GM12878 (cell line): ENCODE measurements around the gene CCDC54. TPM values are rescaled to one million over a fixed set of nuclear protein-coding genes. Genes with fewer than 3 reads are reported as not detected.

Experiments used
- ATAC-seq: fragments of 200-7000 bp; cut with Tn5 transposase; 3 replicates; pipeline ENCODE4 v1.9.1; 2020; ENCODE audit warnings: mild to moderate bottlenecking, moderate library complexity
- BruUV-seq: library from RNA; stranded (reverse); fragments of 400-500 nt; replicated peaks from 2 replicates; lab custom pipeline; 2021; lab: Mats Ljungman, UMichigan
- CTCF ChIA-PET: fragments of 300-600 bp; sonication (Branson Sonifier 250); formaldehyde crosslinking; extraction: SDS; loops from one replicate; lab custom pipeline; 2021; ENCODE audit warnings: inconsistent platforms; lab: Yijun Ruan, JAX
- POLR2A ChIA-PET: fragments of 350-600 bp; formaldehyde crosslinking; extraction: SDS; loops from one replicate; lab custom pipeline; 2021; ENCODE audit warnings: inconsistent platforms; lab: Charles Lee
- RAD21 ChIA-PET: fragments of 300-600 bp; sonication (Branson Sonifier 250); formaldehyde crosslinking; loops from one replicate; lab custom pipeline; 2023; ENCODE audit warnings: antibody characterized with exemption; ENCODE audit not compliant: unreplicated experiment; lab: Charles Lee
- SMC1A ChIA-PET: fragments of 300-600 bp; sonication (Branson Sonifier 250); formaldehyde crosslinking; loops from one replicate; lab custom pipeline; 2023; ENCODE audit not compliant: unreplicated experiment, uncharacterized antibody; lab: Charles Lee
- DNase-seq: peaks from one replicate; pipeline ENCODE4 v3.0.0-alpha.2; 2011; ENCODE audit warnings: low read depth, low spot score
- FAIRE-seq: peaks from 3 replicates; lab custom pipeline; 2011; peaks lifted over from hg19 to GRCh38; lab: Jason Lieb, UNC
- H2AFZ ChIP-seq: 2 replicates; pipeline ENCODE4 v1.6.0; 2011; ENCODE audit warnings: low read depth, low read length, control low read depth; ENCODE audit not compliant: control insufficient read depth
- H3K27ac ChIP-seq: 2 replicates; pipeline ENCODE4 v1.5.1; 2011; ENCODE audit warnings: control low read depth; ENCODE audit not compliant: control insufficient read depth, insufficient read depth
- H3K27me3 ChIP-seq, 2 experiments: replicated peaks in 1 of 2; 2 replicates each; pipeline versions ENCODE4 v1.6.0 to v1.6.1; 2011; ENCODE audit warnings: low read length in 1 of 2; ENCODE audit not compliant: control insufficient read depth in 2 of 2, insufficient read depth in 2 of 2
- H3K36me3 ChIP-seq, 2 experiments: 2 replicates each; pipeline ENCODE4 v1.5.1; 2011; ENCODE audit warnings: low read length in 1 of 2; ENCODE audit not compliant: control insufficient read depth in 2 of 2, insufficient read depth in 2 of 2
- H3K4me1 ChIP-seq: 2 replicates; pipeline ENCODE4 v1.6.1; 2011; ENCODE audit warnings: mild to moderate bottlenecking, low read length, moderate library complexity, mixed read lengths; ENCODE audit not compliant: control insufficient read depth, insufficient read depth
- H3K4me2 ChIP-seq: 2 replicates; pipeline ENCODE4 v1.6.0; 2011; ENCODE audit warnings: control low read depth; ENCODE audit not compliant: control insufficient read depth, insufficient read depth
- H3K4me3 ChIP-seq: fragments of 200-600 bp; sonication (generic); 2 replicates; pipeline ENCODE4 v1.5.1; 2016
- H3K79me2 ChIP-seq: 2 replicates; pipeline ENCODE4 v1.6.0; 2011; ENCODE audit warnings: low read length; ENCODE audit not compliant: control insufficient read depth, insufficient read depth
- H3K9ac ChIP-seq: 2 replicates; pipeline ENCODE4 v1.8.0; 2011; ENCODE audit warnings: low read length, control low read depth, mixed read lengths; ENCODE audit not compliant: control insufficient read depth, insufficient read depth
- H3K9me3 ChIP-seq: replicated peaks from 3 replicates; pipeline ENCODE4 v1.5.1; 2011; ENCODE audit warnings: mild to moderate bottlenecking, low read length; ENCODE audit not compliant: control insufficient read depth, insufficient read depth
- H4K20me1 ChIP-seq: 2 replicates; pipeline ENCODE4 v1.6.0; 2011; ENCODE audit not compliant: control insufficient read depth, insufficient read depth
- ASH2L ChIP-seq: fragments of 300-600, 200-600 bp; sonication (generic); IDR thresholded peaks from 2 replicates; pipeline ENCODE4 v1.6.1; 2017; ENCODE audit warnings: low read depth, mild to moderate bottlenecking, borderline replicate concordance
- IRF5 ChIP-seq: fragments of 450-650 bp; IDR thresholded peaks from 2 replicates; pipeline ENCODE4 v1.6.1; 2017; ENCODE audit warnings: borderline replicate concordance
- LARP7 ChIP-seq: fragments of 450-650 bp; IDR thresholded peaks from 2 replicates; pipeline ENCODE4 v1.6.1; 2017; ENCODE audit warnings: mild to moderate bottlenecking
- MYC ChIP-seq: IDR thresholded peaks from 2 replicates; pipeline ENCODE4 v1.6.1; 2011; ENCODE audit warnings: mild to moderate bottlenecking, low read length, moderate library complexity, inconsistent platforms; ENCODE audit not compliant: insufficient read depth, insufficient replicate concordance, insufficient read length, severe bottlenecking
- NFYB ChIP-seq: IDR thresholded peaks from 2 replicates; pipeline ENCODE4 v1.6.1; 2011; ENCODE audit warnings: low read depth, mild to moderate bottlenecking, low read length, improper control_type of control experiment, moderate library complexity; ENCODE audit not compliant: insufficient read depth
- POLR2AphosphoS5 ChIP-seq: IDR thresholded peaks from 2 replicates; pipeline ENCODE4 v1.6.1; 2011; ENCODE audit warnings: mild to moderate bottlenecking, low read length, inconsistent platforms
- SP1 ChIP-seq: IDR thresholded peaks from one replicate; pipeline ENCODE4 v1.6.1; 2011; ENCODE audit warnings: low read depth, low read length
- ZNF592 ChIP-seq: fragments of 450-650 bp; IDR thresholded peaks from 2 replicates; pipeline ENCODE4 v1.6.1; 2017; ENCODE audit warnings: mild to moderate bottlenecking, moderate library complexity
- WGBS: methylation state at CpG from one replicate; pipeline ENCODE4 v1.1.6; 2016; ENCODE audit warnings: low lambda C conversion rate; ENCODE audit not compliant: insufficient replicate concordance, insufficient coverage; ENCODE audit errors: missing lambda C conversion rate; 5-methylcytosine and 5-hydroxymethylcytosine counted together
- in situ Hi-C: fragments of 300-500 bp; cut with MboI; formaldehyde crosslinking; loops from 9 replicates; pipeline ENCODE4 v1.14.3; 2018; ENCODE audit warnings: mixed read lengths
- intact Hi-C: fragments of 100-400 bp; cut with micrococcal nuclease; formaldehyde crosslinking; loops from one replicate; pipeline ENCODE4 v1.14.2; 2022; ENCODE audit not compliant: unreplicated experiment
- polyA plus RNA-seq, 11 experiments: library from polyadenylated mRNA; depleted of rRNA in 4 of 11; unstranded in 6 of 11; stranded (reverse) in 5 of 11; fragments of >200 nt; fragmentation: Nextera tagmentation in 4 of 11; fragmentation: Illumina TruSeq in 1 of 11; extraction: Ambion mirVana in 4 of 11; extraction: Trizol in 1 of 11; gene quantifications; 1 replicate in 1 of 11; 2 replicates in 10 of 11; pipeline versions ENCODE4 v1.2.1 to v1.2.3, GENCODE V29; 2011 to 2016; ENCODE audit warnings: inconsistent platforms in 2 of 11, missing spikeins in 2 of 11, low read depth in 1 of 11
- total RNA-seq, 4 experiments: library from RNA; depleted of rRNA in 3 of 4; stranded (reverse); fragments of >200 nt in 3 of 4; fragmentation: Illumina TruSeq in 1 of 4; extraction: Trizol in 1 of 4; gene quantifications; 2 replicates each; pipeline versions ENCODE4 v1.2.1 to v1.2.3, GENCODE V29; 2013 to 2021

Gene CCDC54
- total and polyA plus RNA-seq, 10 of the 15 experiments (the other 5 are each of a cell fraction or from before 2014, with no cell fraction given): not detected

- no peaks in the 10 kb centered on the region for H4K20me1 ChIP-seq
- no TSS peak for BruUV-seq
- H3K27me3 ChIP-seq: peaks cover 0 to 1% of the 10 kb centered on the region in 2 experiments; a peak in 1 of 4 replicates
- ChIA-PET RAD21 (interaction anchor here (1.1 kb wide), 1 partner anchor 16 kb away, joined by 4 read pairs; no protein-coding TSS in a partner anchor), SMC1A (no interaction called here), CTCF (no interaction called here), POLR2A (no interaction called here)
- H3K27ac ChIP-seq: no peak overlapping the region
- H2AFZ ChIP-seq: no peak overlapping the region
- no peak overlapping the region for H3K9ac ChIP-seq
- no peak overlapping the region for H3K4me2 ChIP-seq
- no peaks in the 10 kb centered on the region for H3K79me2 ChIP-seq
- DNase-seq (no peak), ATAC-seq (no peak), FAIRE-seq (no peak)
- no peaks in the 10 kb centered on the region for H3K4me1 ChIP-seq
- H3K9me3 ChIP-seq: no peaks in the 10 kb centered on the region; the same call in 2 of the 3 replicates
- TF ChIP-seq SP1 (no peak), POLR2AphosphoS5 (no peak), IRF5 (no peak), ASH2L (no peak), LARP7 (no peak), ZNF592 (no peak), MYC (no peak), NFYB (no peak)
- H3K36me3 ChIP-seq: no peaks in the 10 kb centered on the region
- H3K4me3 ChIP-seq: no peak overlapping the region
- WGBS: 53% methylated on average over 3 of the region's 3 CpGs
- in situ Hi-C loops (no loop called here), intact Hi-C loops (no loop called here)
These were observed 27.7 kb downstream of the CCDC54 start for GRCh38 chr3:107404727-107405469.
